ENCODE measurements around the gene FLVCR2.

GRCh38 chr14:75565056-75565455, 13.4 kb upstream of the FLVCR2 start:
- TF ChIP-seq CTCF (conservative IDR thresholded peaks at IDR 0.05 in 1 of 2, IDR thresholded peaks at IDR 0.05 in 1 of 2; ENCODE audit: extremely low read depth in 1 of 2, insufficient read depth in 1 of 2, low read depth in 1 of 2, low read length in 2 of 2) (no peak), EZH2 (IDR thresholded peaks at IDR 0.05; ENCODE audit: borderline replicate concordance, low read length) (no peak)

All from mammary epithelial cell (primary cell).